HEK293T (cell line): ENCODE data around the gene PALLD.

Experiments used
- ARNT ChIP-seq: fragments of 450-650 bp; IDR thresholded peaks from 2 replicates; pipeline ENCODE4 v1.6.1; 2017; ENCODE audit warnings: mild to moderate bottlenecking
- BHLHE40 ChIP-seq: fragments of 450-650 bp; IDR thresholded peaks from 2 replicates; pipeline ENCODE4 v1.6.1; 2016; ENCODE audit warnings: mild to moderate bottlenecking, moderate library complexity, borderline replicate concordance
- CTBP1 ChIP-seq: fragments of 450-650 bp; IDR thresholded peaks from 2 replicates; pipeline ENCODE4 v1.6.1; 2016; ENCODE audit warnings: borderline replicate concordance
- ELF4 ChIP-seq: fragments of 450-650 bp; IDR thresholded peaks from 2 replicates; pipeline ENCODE4 v1.6.1; 2017; ENCODE audit warnings: antibody characterized with exemption
- FOXA1 ChIP-seq: fragments of 450-650 bp; IDR thresholded peaks from 2 replicates; pipeline ENCODE4 v1.6.1; 2016; ENCODE audit warnings: mild to moderate bottlenecking
- FOXM1 ChIP-seq: fragments of 450-650 bp; IDR thresholded peaks from 2 replicates; pipeline ENCODE4 v1.6.1; 2017; ENCODE audit warnings: mild to moderate bottlenecking, borderline replicate concordance
- HDGF ChIP-seq: fragments of 450-650 bp; IDR thresholded peaks from 2 replicates; pipeline ENCODE4 v1.6.1; 2017; ENCODE audit warnings: antibody characterized with exemption, borderline replicate concordance
- L3MBTL2 ChIP-seq: fragments of 450-650 bp; conservative IDR thresholded peaks from 2 replicates; pipeline ENCODE4 v1.6.1; 2016; ENCODE audit warnings: mild to moderate bottlenecking
- NFRKB ChIP-seq: fragments of 450-650 bp; IDR thresholded peaks from 2 replicates; pipeline ENCODE4 v1.6.1; 2016; ENCODE audit warnings: mild to moderate bottlenecking, moderate library complexity
- SP1 ChIP-seq: fragments of 450-650 bp; IDR thresholded peaks from 2 replicates; pipeline ENCODE4 v1.6.1; 2017
- SUZ12 ChIP-seq: fragments of 450-650 bp; IDR thresholded peaks from 2 replicates; pipeline ENCODE4 v1.6.1; 2016; ENCODE audit warnings: mild to moderate bottlenecking
- TARDBP ChIP-seq: fragments of 450-650 bp; IDR thresholded peaks from 2 replicates; pipeline ENCODE4 v1.6.1; 2016
- ZNF384 ChIP-seq: fragments of 450-650 bp; IDR thresholded peaks from 2 replicates; pipeline ENCODE4 v1.6.1; 2016
- TF ChIP-seq, protein P1 (sequence below): fragments of 450-650 bp; IDR thresholded peaks from 2 replicates; pipeline ENCODE4 v1.6.1; 2016

DNA sequence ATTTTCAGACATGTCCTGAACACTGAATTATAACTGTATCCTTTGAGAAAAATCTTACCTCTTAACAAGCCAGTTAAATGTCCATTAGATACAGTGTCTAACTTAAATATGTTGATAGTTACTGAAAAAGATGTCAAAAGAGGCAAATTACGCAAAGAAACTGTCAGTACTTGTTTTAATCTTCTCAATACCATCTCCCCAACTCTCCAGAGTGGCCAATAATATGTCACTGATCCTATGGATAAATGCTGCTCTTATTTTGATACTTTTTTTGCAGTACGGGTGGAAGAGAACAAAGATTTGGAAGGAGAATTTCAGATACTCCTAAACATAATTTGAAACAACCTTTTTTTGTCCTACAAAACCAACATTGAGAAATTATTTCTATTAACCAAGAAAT is 320.5 kb downstream of the PALLD start:
- TF ChIP-seq SUZ12 (no peak), FOXA1 (no peak), SP1 (no peak), BHLHE40 (no peak), TARDBP (no peak), NFRKB (no peak), ELF4 (no peak), ZNF384 (no peak), L3MBTL2 (no peak), FOXM1 (no peak), ARNT (no peak), HDGF (no peak), CTBP1 (no peak)
- TF ChIP-seq, protein P1, sequence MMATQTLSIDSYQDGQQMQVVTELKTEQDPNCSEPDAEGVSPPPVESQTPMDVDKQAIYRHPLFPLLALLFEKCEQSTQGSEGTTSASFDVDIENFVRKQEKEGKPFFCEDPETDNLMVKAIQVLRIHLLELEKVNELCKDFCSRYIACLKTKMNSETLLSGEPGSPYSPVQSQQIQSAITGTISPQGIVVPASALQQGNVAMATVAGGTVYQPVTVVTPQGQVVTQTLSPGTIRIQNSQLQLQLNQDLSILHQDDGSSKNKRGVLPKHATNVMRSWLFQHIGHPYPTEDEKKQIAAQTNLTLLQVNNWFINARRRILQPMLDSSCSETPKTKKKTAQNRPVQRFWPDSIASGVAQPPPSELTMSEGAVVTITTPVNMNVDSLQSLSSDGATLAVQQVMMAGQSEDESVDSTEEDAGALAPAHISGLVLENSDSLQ: no peak
